ENCODE measurements around the gene STRBP. TPM values are rescaled to one million over a fixed set of nuclear protein-coding genes. Genes with fewer than 3 reads are reported as not detected.

STRBP gene
- total RNA-seq, 1 experiment from 2014 or later, result 96.3 TPM

- Mint-ChIP-seq H3K27me3 (ENCODE audit: low read depth) (no peaks in the 10 kb centered on the region), H3K36me3 (peaks cover 19% of the 10 kb centered on the region), H3K9me3 (no peaks in the 10 kb centered on the region), H3K27ac (no peak overlapping the region), H3K4me3 (no peak overlapping the region), H3K4me1 (peaks cover 30% of the 10 kb centered on the region)
- TF ChIP-seq CBFB (CRISPR knock-in tag; IDR thresholded peaks at IDR 0.05; ENCODE audit: low read depth) (no peak), PRRX2 (CRISPR knock-in tag; IDR thresholded peaks at IDR 0.05) (no peak), ZNF317 (CRISPR knock-in tag; IDR thresholded peaks at IDR 0.05; ENCODE audit: borderline replicate concordance, low read depth) (no peak), MAX (CRISPR knock-in tag; IDR thresholded peaks at IDR 0.05) (no peak), KAT7 (CRISPR knock-in tag; IDR thresholded peaks at IDR 0.05; ENCODE audit: borderline replicate concordance) (no peak), NFATC4 (CRISPR knock-in tag; IDR thresholded peaks at IDR 0.05) (no peak), ZBTB21 (CRISPR knock-in tag; IDR thresholded peaks at IDR 0.05; ENCODE audit: borderline replicate concordance) (no peak), ZNF425 (CRISPR knock-in tag; conservative IDR thresholded peaks at IDR 0.05) (no peak), ATF6 (CRISPR knock-in tag; IDR thresholded peaks at IDR 0.05) (no peak), ATF2 (CRISPR knock-in tag; IDR thresholded peaks at IDR 0.05; ENCODE audit: borderline replicate concordance, low read depth) (no peak), ZNF512 (CRISPR knock-in tag; IDR thresholded peaks at IDR 0.05; ENCODE audit: borderline replicate concordance) (no peak), USF1 (CRISPR knock-in tag; IDR thresholded peaks at IDR 0.05) (no peak), ARID4B (CRISPR knock-in tag; IDR thresholded peaks at IDR 0.05; ENCODE audit: borderline replicate concordance) (no peak), TP53 (CRISPR knock-in tag; IDR thresholded peaks at IDR 0.05) (no peak), ZMAT4 (CRISPR knock-in tag; IDR thresholded peaks at IDR 0.05) (no peak), CREB1 (CRISPR knock-in tag; IDR thresholded peaks at IDR 0.05) (no peak), ZNF532 (CRISPR knock-in tag; IDR thresholded peaks at IDR 0.05; ENCODE audit: borderline replicate concordance) (no peak)
- ChIA-PET POLR2A (no interaction called here), CTCF (interaction anchor here (0.6 kb wide), 1 partner anchor 70 kb away, joined by 3 read pairs; no protein-coding TSS in a partner anchor)
- DNase-seq (ENCODE audit: low spot score), result no peak
- ATAC-seq, result no peak
These were observed 140.8 kb downstream of the STRBP start for GRCh38 chr9:123127512-123128075.
